HG03565 (cell line): ENCODE data around the gene MYL6.

Source experiments
- ATAC-seq: cut with Tn5 transposase; IDR thresholded peaks from one replicate; pipeline ENCODE4 v1.9.1; 2021; ENCODE audit warnings: mild to moderate bottlenecking, moderate library complexity; ENCODE audit not compliant: unreplicated experiment

MYL6 gene

DNA sequence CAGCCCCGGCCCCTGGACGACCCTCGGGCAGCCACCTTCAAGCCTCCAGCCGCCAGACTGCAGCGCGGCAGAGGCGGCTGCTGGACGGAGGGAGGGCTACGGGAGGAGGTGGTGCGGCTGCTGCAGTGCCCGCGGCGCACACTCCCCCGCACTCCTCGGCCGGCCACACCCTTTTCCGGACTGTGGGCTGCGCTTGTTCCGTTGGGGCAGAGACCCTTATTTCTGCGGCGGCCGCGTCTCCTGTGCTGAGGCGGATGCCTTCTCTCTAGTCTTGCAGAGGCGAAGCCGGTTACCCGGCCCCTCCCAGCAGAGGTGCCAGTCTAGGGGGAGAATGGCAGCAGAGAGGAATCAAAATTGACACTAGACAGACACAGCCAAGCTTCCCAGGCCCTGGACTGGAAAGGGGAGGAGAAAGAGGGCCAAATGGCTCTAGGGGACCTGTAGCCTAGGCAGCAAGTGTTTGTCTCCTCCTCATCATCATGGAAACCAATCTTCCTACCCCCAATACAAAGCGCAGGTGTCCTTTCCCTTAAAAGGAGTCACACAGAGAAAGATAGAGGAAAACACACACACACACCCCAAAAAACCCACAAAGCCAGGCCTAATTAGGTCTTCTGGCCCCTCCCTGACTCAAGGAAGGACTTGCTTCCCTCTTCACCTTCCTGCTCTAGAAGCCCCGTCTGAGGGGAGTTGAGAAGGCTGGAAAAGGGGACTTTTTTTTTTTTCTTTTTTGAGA is 28.8 kb upstream of the MYL6 start:
- no peak for ATAC-seq

DNA sequence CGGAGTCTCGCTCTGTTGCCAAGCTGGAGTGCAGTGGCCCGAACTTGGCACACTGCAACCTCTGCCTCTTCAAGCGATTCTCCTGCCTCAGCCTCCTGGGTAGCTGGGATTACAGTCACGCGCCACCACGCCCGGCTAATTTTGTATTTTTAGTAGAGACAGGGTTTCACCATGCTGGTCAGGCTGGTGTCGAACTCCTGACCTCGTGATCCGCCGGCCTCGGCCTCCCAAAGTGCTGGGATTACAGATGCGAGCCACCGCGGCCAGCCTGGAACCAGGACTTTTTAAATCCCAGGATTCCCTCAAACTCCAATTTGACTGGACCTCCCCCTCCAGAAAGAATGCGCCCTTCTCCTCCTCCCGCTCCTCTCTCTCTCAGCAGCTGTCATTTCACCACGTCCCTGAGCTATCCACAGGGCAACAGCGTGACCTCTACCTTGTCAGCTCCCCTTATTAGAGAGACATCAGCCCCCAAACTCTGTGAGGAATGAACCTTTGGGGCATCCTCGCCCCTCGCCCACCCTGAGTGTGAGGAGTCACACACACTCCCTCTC is 28.1 kb upstream of the MYL6 start:
- ATAC-seq: no peak

- no peak for ATAC-seq
Observed at GRCh38 chr12:56130876-56131275, 27.3 kb upstream of the MYL6 start.

GRCh38 chr12:56134897-56135296 is 23.3 kb upstream of the MYL6 start:
- ATAC-seq: no peak

- ATAC-seq: no peak
Observed at GRCh38 chr12:56137853-56138571, 20.1 kb upstream of the MYL6 start.

DNA sequence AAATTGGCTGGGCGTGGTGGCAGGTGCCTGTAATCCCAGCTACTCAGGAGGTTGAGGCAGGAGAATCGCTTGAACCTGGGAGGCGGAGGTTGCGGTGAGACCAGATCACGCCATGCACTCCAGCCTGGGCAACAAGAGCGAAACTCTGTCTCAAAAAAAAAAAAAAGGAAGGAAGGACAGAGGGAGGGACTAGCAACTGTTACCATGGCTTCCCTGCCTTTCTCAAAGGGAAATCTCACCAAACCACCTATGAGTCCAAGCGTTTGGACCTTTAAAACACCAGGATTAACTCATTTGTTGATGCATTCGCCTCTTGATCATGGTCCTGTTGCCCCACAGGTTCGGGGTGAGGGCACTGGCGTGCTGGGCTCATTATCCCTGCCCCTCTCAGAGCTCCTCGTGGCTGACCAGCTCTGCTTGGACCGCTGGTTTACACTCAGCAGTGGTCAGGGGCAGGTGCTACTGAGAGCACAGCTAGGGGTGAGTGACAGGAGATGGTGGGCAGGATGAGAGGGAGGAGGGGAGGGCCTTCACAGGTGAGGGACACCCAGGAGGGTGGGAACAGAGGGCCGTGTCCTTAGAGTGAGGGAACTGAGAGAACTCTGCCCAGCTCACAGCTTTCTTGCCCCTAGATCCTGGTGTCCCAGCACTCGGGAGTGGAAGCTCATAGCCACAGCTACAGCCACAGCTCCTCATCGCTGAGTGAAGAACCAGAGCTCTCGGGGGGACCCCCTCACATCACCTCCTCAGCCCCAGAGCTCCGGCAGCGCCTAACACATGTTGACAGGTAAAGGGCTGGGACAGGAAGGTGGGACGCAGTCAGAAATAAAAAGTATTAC is 16.0 kb upstream of the MYL6 start:
- ATAC-seq: no peak

GRCh38 chr12:56143217-56143616 is 14.9 kb upstream of the MYL6 start:
- ATAC-seq: no peak

DNA sequence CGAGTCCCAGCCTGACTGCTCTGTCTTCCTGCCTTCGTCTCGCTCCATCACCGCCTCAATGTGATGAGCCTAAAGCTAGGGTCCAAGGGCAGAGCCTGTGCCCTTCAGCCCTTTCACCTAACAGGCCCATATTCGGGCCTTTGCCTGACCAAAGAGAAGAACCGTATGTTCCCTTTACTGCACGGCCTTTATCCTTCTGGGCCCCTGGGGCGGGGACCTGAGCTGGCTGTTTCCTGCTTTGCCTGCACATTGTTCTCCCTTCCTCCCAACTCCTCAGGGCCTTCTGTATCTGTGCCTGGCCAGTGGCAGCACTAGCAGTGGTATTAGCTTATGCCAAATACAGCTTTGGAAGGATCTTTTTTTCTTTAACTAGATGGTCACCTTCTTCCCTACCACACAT is 14.3 kb upstream of the MYL6 start:
- no peak for ATAC-seq

DNA sequence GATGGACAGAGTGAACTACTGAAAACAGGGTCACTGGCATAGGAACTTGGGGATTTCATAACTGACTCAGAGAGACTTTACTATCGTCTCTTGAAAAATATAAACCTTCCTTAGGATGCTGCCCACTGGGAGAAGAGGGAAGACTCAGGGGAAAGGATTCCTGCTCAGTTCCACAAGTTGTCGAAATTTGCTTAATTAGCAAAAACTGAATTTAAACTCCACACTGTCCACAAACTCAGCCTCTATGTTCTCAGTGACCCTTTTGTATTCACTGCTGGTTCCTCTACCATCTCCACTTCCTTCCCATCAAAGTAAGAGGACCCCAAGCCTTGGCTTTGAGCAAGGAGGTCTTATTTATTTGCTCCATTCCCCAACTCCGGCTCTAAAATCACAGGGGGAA is 12.9 kb upstream of the MYL6 start:
- no peak for ATAC-seq

DNA sequence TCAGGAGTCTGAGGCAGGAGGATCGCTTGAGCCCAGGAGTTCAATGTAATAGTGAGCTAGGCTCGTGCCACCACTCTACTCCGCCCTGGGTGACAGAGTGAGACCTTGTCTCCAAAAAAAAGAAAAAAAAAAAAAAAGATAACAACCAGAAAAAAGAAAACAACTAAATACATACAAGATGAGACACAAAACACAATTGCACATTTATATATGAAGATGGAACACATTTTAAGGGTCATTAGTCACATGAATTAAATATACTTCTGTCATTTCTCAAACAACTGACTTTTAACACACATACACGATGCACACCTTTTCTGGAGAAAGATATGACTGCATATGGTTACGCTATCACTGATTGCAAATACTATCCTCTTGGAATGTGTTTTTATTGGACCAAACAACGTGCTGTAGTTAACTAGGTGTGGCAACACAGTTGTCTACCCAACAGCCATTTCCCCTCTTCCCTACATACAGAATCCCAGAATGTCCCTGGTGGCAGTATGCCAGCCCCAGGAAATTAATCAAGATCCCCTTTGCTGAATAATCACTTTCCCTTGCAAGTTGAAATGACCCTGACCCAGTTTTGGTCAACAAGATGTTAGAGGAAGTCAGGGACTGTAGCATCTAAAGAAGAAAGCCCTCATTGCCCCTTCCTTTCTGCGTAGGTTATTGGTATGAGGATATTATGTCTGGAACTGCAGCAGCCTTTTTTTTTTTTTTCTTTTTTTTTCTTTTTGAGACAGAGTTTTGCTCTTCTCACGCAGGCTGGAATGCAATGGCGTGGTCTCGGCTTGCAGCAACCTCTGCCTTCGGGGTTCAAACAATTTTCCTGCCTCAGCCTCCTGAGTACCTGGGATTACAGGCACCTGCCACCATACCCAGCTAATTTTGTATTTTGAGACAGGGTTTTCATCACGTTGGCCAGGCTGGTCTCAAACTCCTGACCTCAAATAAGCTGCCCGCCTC is 11.4 kb upstream of the MYL6 start:
- no peak for ATAC-seq

- ATAC-seq: no peak
Observed at GRCh38 chr12:56150563-56150962, 7.6 kb upstream of the MYL6 start.

GRCh38 chr12:56151672-56152131 is 6.5 kb upstream of the MYL6 start:
- ATAC-seq: peak; percentile 30

DNA sequence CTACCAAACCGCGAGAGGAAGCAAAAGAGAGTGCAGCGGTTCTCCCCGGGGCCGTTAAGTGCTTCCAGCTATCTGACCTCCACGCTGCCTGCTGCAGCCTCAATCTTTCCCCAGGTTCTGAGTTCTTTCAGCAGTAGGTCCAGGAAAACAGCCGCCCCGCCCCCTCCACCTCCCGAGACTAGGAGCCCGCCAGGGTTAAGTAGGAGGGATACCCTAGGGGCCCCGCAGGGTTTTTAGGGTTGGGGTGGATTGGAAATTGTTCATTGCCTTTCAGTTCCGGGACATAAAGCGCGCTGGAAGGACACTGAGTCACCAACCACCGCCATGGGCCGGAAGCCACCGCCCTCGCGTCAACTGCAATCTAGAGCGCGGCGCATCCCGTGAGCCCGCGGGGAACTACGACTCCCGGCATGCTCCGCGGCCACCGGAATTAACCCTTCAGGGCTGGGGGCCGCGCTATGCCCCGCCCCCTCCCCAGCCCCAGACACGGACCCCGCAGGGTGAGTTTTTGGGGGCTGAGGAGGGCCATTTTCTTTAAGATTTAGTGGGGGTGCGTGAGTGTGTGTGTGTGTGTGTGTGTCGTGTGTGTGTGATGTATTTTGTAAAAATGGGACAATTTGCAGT is 5.9 kb upstream of the MYL6 start, which contains the start of gene MYL6B:
Gene MYL6B, plus strand, starts transcription at position 456 of the 624 bp plus-strand sequence. CDS start 1,332 bp downstream, outside the sequence.
- ATAC-seq: peak; percentile 90

GRCh38 chr12:56152756-56153677 is 5.1 kb upstream of the MYL6 start:
- no peak for ATAC-seq

DNA sequence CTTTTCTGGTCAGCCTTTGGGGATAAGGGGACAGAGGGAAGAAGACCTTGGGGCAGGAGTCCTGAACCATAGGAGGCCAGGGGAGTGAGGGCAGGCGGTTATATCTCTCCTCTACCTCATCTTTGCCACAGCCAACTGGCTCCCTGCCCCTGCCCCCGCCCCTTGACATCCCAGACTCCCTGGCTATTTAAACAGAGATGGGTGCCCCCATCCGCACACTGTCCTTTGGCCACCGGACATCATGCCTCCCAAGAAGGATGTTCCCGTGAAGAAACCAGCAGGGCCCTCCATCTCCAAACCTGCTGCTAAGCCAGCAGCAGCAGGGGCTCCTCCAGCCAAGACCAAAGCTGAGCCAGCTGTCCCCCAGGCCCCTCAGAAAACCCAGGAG is 4.5 kb upstream of the MYL6 start:
- ATAC-seq: no peak

- no peak for ATAC-seq
Observed at GRCh38 chr12:56154246-56154771, 3.9 kb upstream of the MYL6 start.

DNA sequence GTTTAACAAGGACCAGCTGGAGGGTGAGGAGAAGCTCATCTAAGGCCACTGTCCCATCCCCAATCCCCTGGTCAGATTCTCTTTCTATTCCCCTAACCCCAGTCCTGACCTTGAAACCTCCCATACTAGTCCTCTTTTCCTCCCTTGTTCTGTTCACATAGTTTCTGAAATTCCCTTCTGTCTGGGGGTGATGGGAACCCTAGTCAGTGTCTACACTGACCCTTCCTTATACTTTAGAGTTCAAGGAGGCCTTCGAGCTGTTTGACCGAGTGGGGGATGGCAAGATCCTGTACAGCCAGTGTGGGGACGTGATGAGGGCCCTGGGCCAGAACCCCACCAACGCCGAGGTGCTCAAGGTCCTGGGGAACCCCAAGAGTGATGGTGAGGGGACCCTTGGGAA is 3.3 kb upstream of the MYL6 start:
- ATAC-seq: no peak

GRCh38 chr12:56155256-56155845 is 2.8 kb upstream of the MYL6 start:
- ATAC-seq: no peak
